ENCODE measurements around the gene OR7D4. TPM values are rescaled to one million over a fixed set of nuclear protein-coding genes. Genes with fewer than 3 reads are reported as not detected.

Gene OR7D4
- total and polyA plus RNA-seq, 9 of the 15 experiments (the other 6 are each of a cell fraction or from before 2014, with no cell fraction given), result not detected

DNA sequence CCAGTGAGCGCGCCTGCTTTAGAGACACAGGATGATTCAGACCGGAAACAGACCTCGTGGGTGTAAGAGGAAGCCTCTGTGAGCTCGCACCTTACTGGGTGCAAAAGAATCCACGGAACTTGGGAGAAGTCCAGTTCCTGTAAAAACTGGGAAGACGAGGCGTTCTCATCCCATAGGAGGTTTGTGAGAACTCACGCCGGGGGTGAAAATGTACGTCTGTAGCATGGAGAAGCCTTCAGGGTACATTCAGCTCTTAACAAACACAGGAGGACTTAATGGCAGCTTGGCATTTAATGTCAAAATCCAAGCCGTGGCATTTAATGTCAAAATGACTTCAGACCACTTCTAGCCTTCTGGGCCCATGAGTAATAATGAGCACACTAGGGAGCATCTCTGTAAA lies 58.0 kb downstream of the OR7D4 start:
- CTCF ChIA-PET (ENCODE audit: low intra/inter-chr PET ratio), result no interaction called here
- in situ Hi-C loops (cut with MboI) (no loop called here), intact Hi-C loops (cut with micrococcal nuclease) (no loop called here)
- Histone ChIP-seq H3K27ac (ENCODE audit: extremely low read depth, low read depth, low read length) (no peak overlapping the region), H3K9ac (ENCODE audit: insufficient read depth in 1 of 2, low read depth in 2 of 2, low read length in 2 of 2) (no peak overlapping the region), H4K20me1 (replicated peaks; ENCODE audit: control insufficient read depth, insufficient read depth, low read length) (no peaks in the 10 kb centered on the region), H3K27me3 (ENCODE audit: control insufficient read depth in 2 of 2, insufficient read depth in 2 of 2, low read length in 2 of 2) (no peaks in the 10 kb centered on the region), H3K9me1 (ENCODE audit: control insufficient read depth, insufficient read depth, low read length) (no peaks in the 10 kb centered on the region), H3K4me2 (ENCODE audit: insufficient read depth, low read length) (no peak overlapping the region), H3K4me1 (replicated peaks in 1 of 2; ENCODE audit: control insufficient read depth in 2 of 2, insufficient read depth in 2 of 2, low read length in 2 of 2) (no peaks in the 10 kb centered on the region), H3K4me3 (no peak overlapping the region), H2AFZ (ENCODE audit: low read depth, low read length) (no peak overlapping the region), H3K36me3 (ENCODE audit: control insufficient read depth, insufficient read depth, low read length) (peaks cover 71% of the 10 kb centered on the region), H3K9me3 (replicated peaks; ENCODE audit: control insufficient read depth, insufficient read depth, low read depth, low read length) (peaks cover 25% of the 10 kb centered on the region), H3K79me2 (ENCODE audit: control insufficient read depth, insufficient read depth, low read length) (peaks cover 3% of the 10 kb centered on the region; the same call in 1 of the 3 replicates)
- ATAC-seq (no peak), FAIRE-seq (no peak), DNase-seq (ENCODE audit: extremely low read depth in 1 of 4, low spot score in 3 of 4) (no peak)
- no TSS peak for BruUV-seq (replicated peaks)
- POLR2A ChIA-PET, result no interaction called here
- WGBS (ENCODE audit: insufficient coverage, low coverage, missing lambda C conversion rate), result 96% methylated on average over 9 of the region's 12 CpGs
- TF ChIP-seq TARDBP (IDR thresholded peaks at IDR 0.05), result no peak
- TF ChIP-seq, protein P1, sequence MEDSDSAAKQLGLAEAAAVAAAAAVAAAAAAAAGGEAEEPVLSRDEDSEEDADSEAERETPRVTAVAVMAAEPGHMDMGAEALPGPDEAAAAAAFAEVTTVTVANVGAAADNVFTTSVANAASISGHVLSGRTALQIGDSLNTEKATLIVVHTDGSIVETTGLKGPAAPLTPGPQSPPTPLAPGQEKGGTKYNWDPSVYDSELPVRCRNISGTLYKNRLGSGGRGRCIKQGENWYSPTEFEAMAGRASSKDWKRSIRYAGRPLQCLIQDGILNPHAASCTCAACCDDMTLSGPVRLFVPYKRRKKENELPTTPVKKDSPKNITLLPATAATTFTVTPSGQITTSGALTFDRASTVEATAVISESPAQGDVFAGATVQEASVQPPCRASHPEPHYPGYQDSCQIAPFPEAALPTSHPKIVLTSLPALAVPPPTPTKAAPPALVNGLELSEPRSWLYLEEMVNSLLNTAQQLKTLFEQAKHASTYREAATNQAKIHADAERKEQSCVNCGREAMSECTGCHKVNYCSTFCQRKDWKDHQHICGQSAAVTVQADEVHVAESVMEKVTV (CRISPR knock-in tag; IDR thresholded peaks at IDR 0.05), result no peak
- TF ChIP-seq SREBF2 (CRISPR knock-in tag; IDR thresholded peaks at IDR 0.05), result no peak
- TF ChIP-seq ZNF274 (IDR thresholded peaks at IDR 0.05; ENCODE audit: borderline replicate concordance, low read depth, low read length), result 0 out of 2 replicates have a peak, but pooled peaks have one; percentile 48
- no peak for TF ChIP-seq GTF2F1 (IDR thresholded peaks at IDR 0.05; ENCODE audit: low read depth, low read length)
- TF ChIP-seq SREBF1 (IDR thresholded peaks at IDR 0.05; ENCODE audit: borderline replicate concordance, low read depth, low read length), result no peak

Other genes with a start within 250 kb of the OR7D4 start
Only the 7 nearest of the 12 such genes appear.
- gene OR7G1, start 103.8 kb downstream of the OR7D4 start, total RNA-seq (2014; rRNA removed), result not detected in 2 replicates
- gene OR7G1, start 103.8 kb downstream of the OR7D4 start, total RNA-seq (2014; rRNA removed; fragmentation: Illumina TruSeq; extraction: Trizol), result not detected in 2 replicates
- gene OR7G1, start 103.8 kb downstream of the OR7D4 start, total RNA-seq (2015; rRNA removed; fragmentation: Illumina TruSeq; extraction: Trizol), result not detected in 2 replicates
- gene OR7G1, start 103.8 kb downstream of the OR7D4 start, total RNA-seq (2021), result not detected in 2 replicates
- gene OR7G1, start 103.8 kb downstream of the OR7D4 start, polyA plus RNA-seq (2011; rRNA removed), result not detected in 2 replicates
- gene OR7G1, start 103.8 kb downstream of the OR7D4 start, polyA plus RNA-seq (2014; fragmentation: Illumina TruSeq; extraction: Trizol), result not detected in 2 replicates
- gene OR7G1, start 103.8 kb downstream of the OR7D4 start, polyA plus RNA-seq (2014; fragmentation: Nextera tagmentation; extraction: Ambion mirVana), result not detected
- gene OR7G1, start 103.8 kb downstream of the OR7D4 start, polyA plus RNA-seq (2014; rRNA removed), result not detected in 2 replicates
- gene OR7G3, start 92.6 kb downstream of the OR7D4 start, total RNA-seq (2014; rRNA removed), result not detected in 2 replicates
- gene OR7G3, start 92.6 kb downstream of the OR7D4 start, total RNA-seq (2014; rRNA removed; fragmentation: Illumina TruSeq; extraction: Trizol), result not detected in 2 replicates
- not detected in 2 replicates for gene OR7G3, start 92.6 kb downstream of the OR7D4 start, total RNA-seq (2015; rRNA removed; fragmentation: Illumina TruSeq; extraction: Trizol)
- not detected in 2 replicates for gene OR7G3, start 92.6 kb downstream of the OR7D4 start, total RNA-seq (2021)
- not detected in 2 replicates for gene OR7G3, start 92.6 kb downstream of the OR7D4 start, polyA plus RNA-seq (2011; rRNA removed)
- gene OR7G3, start 92.6 kb downstream of the OR7D4 start, polyA plus RNA-seq (2014; fragmentation: Illumina TruSeq; extraction: Trizol), result not detected in 2 replicates
- gene OR7G3, start 92.6 kb downstream of the OR7D4 start, polyA plus RNA-seq (2014; fragmentation: Nextera tagmentation; extraction: Ambion mirVana), result not detected
- gene OR7G3, start 92.6 kb downstream of the OR7D4 start, polyA plus RNA-seq (2014; rRNA removed), result not detected in 2 replicates
- 17.3 and 21.7 TPM in 2 replicates for gene ZNF317, start 79.2 kb downstream of the OR7D4 start, total RNA-seq (2014; rRNA removed)
- 35.4 and 37.7 TPM in 2 replicates for gene ZNF317, start 79.2 kb downstream of the OR7D4 start, total RNA-seq (2014; rRNA removed; fragmentation: Illumina TruSeq; extraction: Trizol)
- 31.4 and 34.8 TPM in 2 replicates for gene ZNF317, start 79.2 kb downstream of the OR7D4 start, total RNA-seq (2015; rRNA removed; fragmentation: Illumina TruSeq; extraction: Trizol)
- gene ZNF317, start 79.2 kb downstream of the OR7D4 start, total RNA-seq (2021), result 37.1 and 43.2 TPM in 2 replicates
- 20.1 and 23.1 TPM in 2 replicates for gene ZNF317, start 79.2 kb downstream of the OR7D4 start, polyA plus RNA-seq (2011; rRNA removed)
- 38.6 and 40.5 TPM in 2 replicates for gene ZNF317, start 79.2 kb downstream of the OR7D4 start, polyA plus RNA-seq (2014; fragmentation: Illumina TruSeq; extraction: Trizol)
- gene ZNF317, start 79.2 kb downstream of the OR7D4 start, polyA plus RNA-seq (2014; fragmentation: Nextera tagmentation; extraction: Ambion mirVana), result 10 to 100 TPM; 23.9 to 37.9 TPM
- gene ZNF317, start 79.2 kb downstream of the OR7D4 start, polyA plus RNA-seq (2014; rRNA removed), result 17.3 and 18.6 TPM in 2 replicates
- 0.05 and 0.20 TPM in 2 replicates for gene OR7D2, start 40.6 kb downstream of the OR7D4 start, total RNA-seq (2014; rRNA removed)
- 0.45 and 0.51 TPM in 2 replicates for gene OR7D2, start 40.6 kb downstream of the OR7D4 start, total RNA-seq (2014; rRNA removed; fragmentation: Illumina TruSeq; extraction: Trizol)
- 0.43 and 0.72 TPM in 2 replicates for gene OR7D2, start 40.6 kb downstream of the OR7D4 start, total RNA-seq (2015; rRNA removed; fragmentation: Illumina TruSeq; extraction: Trizol)
- 0.40 and 0.49 TPM in 2 replicates for gene OR7D2, start 40.6 kb downstream of the OR7D4 start, total RNA-seq (2021)
- 0.75 and 1.2 TPM in 2 replicates for gene OR7D2, start 40.6 kb downstream of the OR7D4 start, polyA plus RNA-seq (2011; rRNA removed)
- 0.39 and 0.62 TPM in 2 replicates for gene OR7D2, start 40.6 kb downstream of the OR7D4 start, polyA plus RNA-seq (2014; fragmentation: Illumina TruSeq; extraction: Trizol)
- under 1 TPM; 0.22 to 0.25 TPM for gene OR7D2, start 40.6 kb downstream of the OR7D4 start, polyA plus RNA-seq (2014; fragmentation: Nextera tagmentation; extraction: Ambion mirVana)
- 0.42 and 0.45 TPM in 2 replicates for gene OR7D2, start 40.6 kb downstream of the OR7D4 start, polyA plus RNA-seq (2014; rRNA removed)
- gene OR7E24, start 31.3 kb upstream of the OR7D4 start, total RNA-seq (2014; rRNA removed), result not detected in 2 replicates
- not detected in 2 replicates for gene OR7E24, start 31.3 kb upstream of the OR7D4 start, total RNA-seq (2014; rRNA removed; fragmentation: Illumina TruSeq; extraction: Trizol)
- gene OR7E24, start 31.3 kb upstream of the OR7D4 start, total RNA-seq (2015; rRNA removed; fragmentation: Illumina TruSeq; extraction: Trizol), result not detected in 2 replicates
- not detected in 2 replicates for gene OR7E24, start 31.3 kb upstream of the OR7D4 start, total RNA-seq (2021)
- not detected in 2 replicates for gene OR7E24, start 31.3 kb upstream of the OR7D4 start, polyA plus RNA-seq (2011; rRNA removed)
- not detected in 2 replicates for gene OR7E24, start 31.3 kb upstream of the OR7D4 start, polyA plus RNA-seq (2014; fragmentation: Illumina TruSeq; extraction: Trizol)
- not detected for gene OR7E24, start 31.3 kb upstream of the OR7D4 start, polyA plus RNA-seq (2014; fragmentation: Nextera tagmentation; extraction: Ambion mirVana)
- gene OR7E24, start 31.3 kb upstream of the OR7D4 start, polyA plus RNA-seq (2014; rRNA removed), result not detected in 2 replicates
- 2.8 and 3.8 TPM in 2 replicates for gene ZNF699, start 90.2 kb upstream of the OR7D4 start, total RNA-seq (2014; rRNA removed)
- 3.1 and 4.4 TPM in 2 replicates for gene ZNF699, start 90.2 kb upstream of the OR7D4 start, total RNA-seq (2014; rRNA removed; fragmentation: Illumina TruSeq; extraction: Trizol)
- gene ZNF699, start 90.2 kb upstream of the OR7D4 start, total RNA-seq (2015; rRNA removed; fragmentation: Illumina TruSeq; extraction: Trizol), result 1.8 and 3.1 TPM in 2 replicates
- 3.0 and 4.1 TPM in 2 replicates for gene ZNF699, start 90.2 kb upstream of the OR7D4 start, total RNA-seq (2021)
- 2.2 and 2.8 TPM in 2 replicates for gene ZNF699, start 90.2 kb upstream of the OR7D4 start, polyA plus RNA-seq (2011; rRNA removed)
- gene ZNF699, start 90.2 kb upstream of the OR7D4 start, polyA plus RNA-seq (2014; fragmentation: Illumina TruSeq; extraction: Trizol), result 1.9 and 2.1 TPM in 2 replicates
- under 1 TPM; 0.08 to 0.25 TPM for gene ZNF699, start 90.2 kb upstream of the OR7D4 start, polyA plus RNA-seq (2014; fragmentation: Nextera tagmentation; extraction: Ambion mirVana)
- 2.2 and 3.3 TPM in 2 replicates for gene ZNF699, start 90.2 kb upstream of the OR7D4 start, polyA plus RNA-seq (2014; rRNA removed)
- gene ZNF559, start 104.6 kb upstream of the OR7D4 start, total RNA-seq (2014; rRNA removed), result 4.0 and 4.3 TPM in 2 replicates
- gene ZNF559, start 104.6 kb upstream of the OR7D4 start, total RNA-seq (2014; rRNA removed; fragmentation: Illumina TruSeq; extraction: Trizol), result 14.6 and 15.9 TPM in 2 replicates
- 10.5 and 11.5 TPM in 2 replicates for gene ZNF559, start 104.6 kb upstream of the OR7D4 start, total RNA-seq (2015; rRNA removed; fragmentation: Illumina TruSeq; extraction: Trizol)
- gene ZNF559, start 104.6 kb upstream of the OR7D4 start, total RNA-seq (2021), result 7.4 and 11.7 TPM in 2 replicates
- 12.2 and 21.5 TPM in 2 replicates for gene ZNF559, start 104.6 kb upstream of the OR7D4 start, polyA plus RNA-seq (2011; rRNA removed)
- 11.6 and 14.5 TPM in 2 replicates for gene ZNF559, start 104.6 kb upstream of the OR7D4 start, polyA plus RNA-seq (2014; fragmentation: Illumina TruSeq; extraction: Trizol)
- 10 to 100 TPM; 11.0 to 19.0 TPM for gene ZNF559, start 104.6 kb upstream of the OR7D4 start, polyA plus RNA-seq (2014; fragmentation: Nextera tagmentation; extraction: Ambion mirVana)
- 9.4 and 11.5 TPM in 2 replicates for gene ZNF559, start 104.6 kb upstream of the OR7D4 start, polyA plus RNA-seq (2014; rRNA removed)

Data from K562 (cell line).